B cell (primary cell): ENCODE results near the gene AOPEP. TPM values are rescaled to one million over a fixed set of nuclear protein-coding genes. Genes with fewer than 3 reads are reported as not detected.

ENCODE experiments used
- ATAC-seq: fragments of 200-7000 bp; cut with Tn5 transposase; one replicate; pipeline ENCODE4 v1.10.0; 2021; ENCODE audit warnings: low read depth, mild to moderate bottlenecking, moderate number of reproducible peaks, moderate library complexity
- CTCF ChIA-PET: fragments of 350-600 bp; sonication (Branson Sonifier 250); formaldehyde crosslinking; loops from one replicate; lab custom pipeline; 2021; ENCODE audit warnings: antibody characterized with exemption, inconsistent platforms; lab: Charles Lee
- POLR2A ChIA-PET: fragments of 350-600 bp; sonication (Branson Sonifier 250); formaldehyde crosslinking; loops from one replicate; lab custom pipeline; 2021; ENCODE audit warnings: antibody characterized with exemption; lab: Charles Lee
- DNase-seq: peaks from one replicate; pipeline ENCODE4 v3.0.0; 2013
- H2AFZ ChIP-seq: 2 replicates; pipeline ENCODE4 v1.6.1; 2012; ENCODE audit warnings: mild to moderate bottlenecking, low read depth, low read length; ENCODE audit not compliant: insufficient read depth, poor library complexity, severe bottlenecking
- H3K27ac ChIP-seq, 2 donors: 1 replicate in 1 of 2; 2 replicates in 1 of 2; pipeline ENCODE4 v1.5.1; 2012 to 2013; ENCODE audit warnings: low read length in 2 of 2, mild to moderate bottlenecking in 2 of 2, moderate library complexity in 1 of 2
- H3K27me3 ChIP-seq, 4 experiments: fragments of 200-600 bp in 1 of 4; sonication (generic) in 1 of 4; replicated peaks in 1 of 4; 1 replicate in 2 of 4; 2 replicates in 2 of 4; pipeline versions ENCODE4 v1.6.1 to v1.7.0; 2013 to 2016; ENCODE audit warnings: low read length in 3 of 4, mild to moderate bottlenecking in 2 of 4, mixed read lengths in 1 of 4, moderate library complexity in 1 of 4; ENCODE audit not compliant: insufficient read depth in 4 of 4, control insufficient read depth in 3 of 4; ENCODE audit errors: control extremely low read depth in 1 of 4
- H3K36me3 ChIP-seq, 2 experiments: replicated peaks in 1 of 2; 1 replicate in 1 of 2; 2 replicates in 1 of 2; pipeline versions ENCODE4 v1.6.1 to v1.7.1; 2013; ENCODE audit warnings: low read length in 1 of 2; ENCODE audit not compliant: insufficient read depth in 2 of 2, control insufficient read depth in 1 of 2; ENCODE audit errors: control extremely low read depth in 1 of 2, extremely low read depth in 1 of 2
- H3K4me1 ChIP-seq, 2 donors: fragments of 200-600 bp in 1 of 2; sonication (generic) in 1 of 2; 1 replicate in 1 of 2; 2 replicates in 1 of 2; pipeline versions ENCODE4 v1.5.1 to v1.6.1; 2013 to 2017; ENCODE audit warnings: low read length in 2 of 2; ENCODE audit not compliant: control insufficient read depth in 2 of 2, insufficient read depth in 2 of 2
- H3K4me2 ChIP-seq: replicated peaks from 2 replicates; pipeline ENCODE3; 2012; ENCODE audit warnings: mild to moderate bottlenecking, low read depth, low read length; ENCODE audit not compliant: poor library complexity, severe bottlenecking
- H3K4me3 ChIP-seq, 5 experiments: fragments of 200-600 bp in 1 of 5; sonication (generic) in 1 of 5; 1 replicate in 3 of 5; 2 replicates in 2 of 5; pipeline versions ENCODE4 v1.5.1 to v1.7.0; 2011 to 2016; ENCODE audit warnings: low read length in 4 of 5, mild to moderate bottlenecking in 4 of 5, low read depth in 2 of 5, control low read depth in 1 of 5, moderate library complexity in 1 of 5; ENCODE audit not compliant: insufficient read depth in 1 of 5; ENCODE audit errors: control extremely low read depth in 1 of 5, extremely low read depth in 1 of 5
- H3K79me2 ChIP-seq: fragments of 200-600 bp; sonication (generic); one replicate; pipeline ENCODE4 v1.6.0; 2016; ENCODE audit warnings: low read length; ENCODE audit not compliant: control insufficient read depth, insufficient read depth
- H3K9ac ChIP-seq: fragments of 200-600 bp; sonication (generic); 2 replicates; pipeline ENCODE4 v1.6.1; 2017; ENCODE audit warnings: mild to moderate bottlenecking, low read length, moderate library complexity
- H3K9me3 ChIP-seq, 3 donors: one replicate each; pipeline versions ENCODE4 v1.6.1 to v1.7.1; 2013; ENCODE audit warnings: low read length in 2 of 3; ENCODE audit not compliant: control insufficient read depth in 2 of 3, insufficient read depth in 1 of 3; ENCODE audit errors: control extremely low read depth in 1 of 3
- H4K20me1 ChIP-seq: 2 replicates; pipeline ENCODE4 v1.6.0; 2012; ENCODE audit warnings: mild to moderate bottlenecking, low read length; ENCODE audit not compliant: insufficient read depth, control insufficient read depth, poor library complexity, severe bottlenecking
- H3K27ac Mint-ChIP-seq: one replicate; pipeline ENCODE4 v1.8.0; 2021; ENCODE audit warnings: mixed read lengths
- H3K27me3 Mint-ChIP-seq: one replicate; pipeline ENCODE4 v1.8.0; 2021; ENCODE audit warnings: mixed read lengths
- H3K4me1 Mint-ChIP-seq: one replicate; pipeline ENCODE4 v1.8.0; 2021; ENCODE audit warnings: mixed read lengths
- H3K4me3 Mint-ChIP-seq: one replicate; pipeline ENCODE4 v1.8.0; 2021; ENCODE audit warnings: mixed read lengths
- H3K9me3 Mint-ChIP-seq: one replicate; pipeline ENCODE4 v1.8.0; 2022; ENCODE audit warnings: mixed read lengths; ENCODE audit not compliant: insufficient read depth
- CTCF ChIP-seq: fragments of 200-600 bp; IDR thresholded peaks from one replicate; pipeline ENCODE4 v1.8.0; 2022; ENCODE audit warnings: antibody characterized with exemption, mild to moderate bottlenecking
- EZH2 ChIP-seq: IDR thresholded peaks from 2 replicates; pipeline ENCODE4 v1.6.1; 2012; ENCODE audit warnings: borderline replicate concordance, low read depth, mild to moderate bottlenecking, moderate library complexity, low read length; ENCODE audit not compliant: insufficient read depth, poor library complexity, severe bottlenecking
- WGBS: methylation state at CpG from one replicate; pipeline ENCODE4 v1.1.5; 2013; ENCODE audit warnings: missing lambda C conversion rate; ENCODE audit not compliant: insufficient coverage; 5-methylcytosine and 5-hydroxymethylcytosine counted together
- intact Hi-C: fragments of 100-400 bp; cut with micrococcal nuclease; formaldehyde crosslinking; loops from one replicate; pipeline ENCODE4 v1.10.0; 2022
- polyA plus RNA-seq: library from polyadenylated mRNA; depleted of rRNA; stranded (reverse); fragments of >200 nt; gene quantifications from 2 replicates; pipeline ENCODE4 v1.2.3, GENCODE V29; 2012
- total RNA-seq, 2 donors: library from RNA; stranded (reverse); fragments of 120-200 nt in 1 of 2; gene quantifications; 1 replicate in 1 of 2; 2 replicates in 1 of 2; pipeline versions ENCODE4 v1.2.3 to v1.2.4, GENCODE V29; 2013 to 2022

The AOPEP gene
- total and polyA plus RNA-seq, 2 donors (not counting 1 experiment from before 2014, with no cell fraction given): 5.1 to 35.8 TPM

GRCh38 chr9:94913550-94913949, 187.1 kb downstream of the AOPEP start:
- intact Hi-C loops: no loop called here
- no peak overlapping the region for H3K4me3 ChIP-seq
- no peak for DNase-seq
- WGBS: no CpG with 5 or more reads among the region's 4 CpGs
- no peaks in the 10 kb centered on the region for H4K20me1 ChIP-seq
- no peak overlapping the region for H3K9ac ChIP-seq
- H3K27ac Mint-ChIP-seq: no peak overlapping the region
- H2AFZ ChIP-seq: no peak overlapping the region
- H3K27me3 Mint-ChIP-seq: no peaks in the 10 kb centered on the region
- H3K9me3 ChIP-seq: no peaks in the 10 kb centered on the region
- H3K79me2 ChIP-seq: no peaks in the 10 kb centered on the region
- H3K4me2 ChIP-seq: no peak overlapping the region
- H3K4me1 ChIP-seq: no peaks in the 10 kb centered on the region
- no peak overlapping the region for H3K4me3 Mint-ChIP-seq
- H3K27ac ChIP-seq: no peak overlapping the region
- ChIA-PET CTCF (interaction anchor here (1.1 to 1.8 kb wide), 2 partner anchors 233 to 254 kb away, joined by 3 to 10 read pairs; no protein-coding TSS in a partner anchor), POLR2A (no interaction called here)
- no peak for ATAC-seq
- no peaks in the 10 kb centered on the region for H3K9me3 Mint-ChIP-seq
- no peak for TF ChIP-seq CTCF
- no peaks in the 10 kb centered on the region for H3K36me3 ChIP-seq
- peaks cover 8% of the 10 kb centered on the region for H3K4me1 Mint-ChIP-seq
- no peaks in the 10 kb centered on the region for H3K27me3 ChIP-seq

GRCh38 chr9:94915476-94916450, 189.3 kb downstream of the AOPEP start:
- DNase-seq (no peak), ATAC-seq (no peak)
- H3K4me1 Mint-ChIP-seq: peaks cover 8% of the 10 kb centered on the region
- WGBS: 94% methylated on average over 10 of the region's 17 CpGs
- H4K20me1 ChIP-seq: no peaks in the 10 kb centered on the region
- H3K27me3 ChIP-seq: no peaks in the 10 kb centered on the region
- H3K4me1 ChIP-seq: no peaks in the 10 kb centered on the region
- H3K9ac ChIP-seq: no peak overlapping the region
- H2AFZ ChIP-seq: no peak overlapping the region
- intact Hi-C loops: loop anchor here (5.0 kb wide), 1 partner anchor 53 kb away; no protein-coding TSS in a partner anchor
- H3K27ac ChIP-seq: no peak overlapping the region
- no peak overlapping the region for H3K4me2 ChIP-seq
- no peaks in the 10 kb centered on the region for H3K79me2 ChIP-seq
- no peaks in the 10 kb centered on the region for H3K27me3 Mint-ChIP-seq
- H3K9me3 Mint-ChIP-seq: no peaks in the 10 kb centered on the region
- H3K36me3 ChIP-seq: no peaks in the 10 kb centered on the region
- ChIA-PET POLR2A (no interaction called here), CTCF (interaction anchor here (1.0 to 4.9 kb wide), 4 partner anchors 121 to 234 kb away, joined by 3 to 93 read pairs (median 38); no protein-coding TSS in a partner anchor)
- TF ChIP-seq EZH2: no peak
- no peak for TF ChIP-seq CTCF
- no peak overlapping the region for H3K4me3 Mint-ChIP-seq
- H3K4me3 ChIP-seq: no peak overlapping the region
- H3K9me3 ChIP-seq: no peaks in the 10 kb centered on the region
- H3K27ac Mint-ChIP-seq: no peak overlapping the region
